H9 (cell line): Measurements from ENCODE around the gene TENM3. TPM values are rescaled to one million over a fixed set of nuclear protein-coding genes. Genes with fewer than 3 reads are reported as not detected.

Experiments used
- DNase-seq: peaks from one replicate; pipeline ENCODE4 v3.0.0-alpha.2; 2017
- H2AFZ ChIP-seq: one replicate; pipeline ENCODE4 v1.6.1; 2013; ENCODE audit warnings: mild to moderate bottlenecking, low read length, control low read depth, moderate library complexity
- H2AK5ac ChIP-seq: 2 replicates; pipeline ENCODE4 v1.6.1; 2013; ENCODE audit warnings: low read length, control low read depth, mixed read lengths; ENCODE audit not compliant: insufficient read length
- H2BK120ac ChIP-seq: one replicate; pipeline ENCODE4 v1.6.1; 2013; ENCODE audit warnings: low read depth, mild to moderate bottlenecking, low read length, control low read depth, inconsistent platforms; ENCODE audit not compliant: poor library complexity, severe bottlenecking
- H2BK12ac ChIP-seq: 2 replicates; pipeline ENCODE4 v1.6.1; 2013; ENCODE audit warnings: low read length, control low read depth, mixed read lengths, low read depth; ENCODE audit not compliant: insufficient read length
- H2BK15ac ChIP-seq: 2 replicates; pipeline ENCODE4 v1.6.1; 2013; ENCODE audit warnings: low read depth, low read length, control low read depth
- H2BK20ac ChIP-seq: one replicate; pipeline ENCODE4 v1.6.1; 2013; ENCODE audit warnings: low read depth, mild to moderate bottlenecking, low read length, control low read depth, inconsistent platforms; ENCODE audit not compliant: poor library complexity, severe bottlenecking
- H2BK5ac ChIP-seq: 2 replicates; pipeline ENCODE4 v1.6.1; 2013; ENCODE audit warnings: low read length, control low read depth, mixed read lengths; ENCODE audit not compliant: insufficient read length
- H3K14ac ChIP-seq: 2 replicates; pipeline ENCODE4 v1.6.1; 2013; ENCODE audit warnings: low read length, control low read depth; ENCODE audit not compliant: insufficient read depth
- H3K18ac ChIP-seq: 2 replicates; pipeline ENCODE4 v1.6.1; 2013; ENCODE audit warnings: low read depth, mild to moderate bottlenecking, mixed read lengths, low read length, control low read depth; ENCODE audit not compliant: insufficient read length
- H3K23ac ChIP-seq: 2 replicates; pipeline ENCODE4 v1.6.1; 2013; ENCODE audit warnings: low read length, control low read depth, mixed read lengths, low read depth; ENCODE audit not compliant: insufficient read length
- H3K23me2 ChIP-seq: 2 replicates; pipeline ENCODE4 v1.6.1; 2013; ENCODE audit warnings: low read depth, mild to moderate bottlenecking, mixed read lengths, low read length, control low read depth; ENCODE audit not compliant: insufficient read length, poor library complexity, severe bottlenecking
- H3K27ac ChIP-seq: 2 replicates; pipeline ENCODE4 v1.5.1; 2013; ENCODE audit warnings: low read length, control low read depth, mixed read lengths, low read depth; ENCODE audit not compliant: insufficient read length
- H3K27me3 ChIP-seq: 2 replicates; pipeline ENCODE4 v1.6.1; 2013; ENCODE audit warnings: low read length, control low read depth, inconsistent platforms; ENCODE audit not compliant: insufficient read depth
- H3K4ac ChIP-seq: 2 replicates; pipeline ENCODE4 v1.6.1; 2013; ENCODE audit warnings: low read depth, mild to moderate bottlenecking, control low read depth, inconsistent platforms, low read length, moderate library complexity
- H3K4me1 ChIP-seq: 2 replicates; pipeline ENCODE4 v1.6.1; 2013; ENCODE audit warnings: low read length, control low read depth, inconsistent platforms; ENCODE audit not compliant: insufficient read depth
- H3K4me2 ChIP-seq: 2 replicates; pipeline ENCODE4 v1.6.1; 2013; ENCODE audit warnings: low read length, control low read depth, mixed read lengths; ENCODE audit not compliant: insufficient read length, insufficient read depth
- H3K56ac ChIP-seq: 2 replicates; pipeline ENCODE4 v1.6.1; 2013; ENCODE audit warnings: low read depth, mild to moderate bottlenecking, mixed read lengths, low read length, control low read depth; ENCODE audit not compliant: insufficient read length
- H3K79me1 ChIP-seq: 2 replicates; pipeline ENCODE4 v1.6.1; 2013; ENCODE audit warnings: low read depth, mild to moderate bottlenecking, moderate library complexity, low read length, control low read depth, inconsistent platforms; ENCODE audit not compliant: insufficient read depth, poor library complexity, severe bottlenecking
- H3K79me2 ChIP-seq: 2 replicates; pipeline ENCODE4 v1.6.1; 2013; ENCODE audit warnings: low read length, control low read depth, inconsistent platforms; ENCODE audit not compliant: insufficient read depth
- H3K9ac ChIP-seq: 2 replicates; pipeline ENCODE4 v1.6.1; 2013; ENCODE audit warnings: low read length, control low read depth, mixed read lengths; ENCODE audit not compliant: insufficient read length; ENCODE audit errors: extremely low read depth
- H3K9me3 ChIP-seq: one replicate; pipeline ENCODE4 v1.6.1; 2013; ENCODE audit warnings: low read depth, low read length, inconsistent platforms; ENCODE audit not compliant: control insufficient read depth
- H3T11ph ChIP-seq: one replicate; pipeline ENCODE4 v1.6.1; 2013; ENCODE audit warnings: mild to moderate bottlenecking, low read length, control low read depth, inconsistent platforms
- H4K20me1 ChIP-seq: one replicate; pipeline ENCODE4 v1.6.1; 2013; ENCODE audit not compliant: control insufficient read depth, insufficient read length, insufficient read depth
- H4K5ac ChIP-seq: 2 replicates; pipeline ENCODE4 v1.6.1; 2013; ENCODE audit warnings: low read depth, mild to moderate bottlenecking, mixed read lengths, low read length, control low read depth; ENCODE audit not compliant: insufficient read length
- H4K8ac ChIP-seq: replicated peaks from 2 replicates; pipeline ENCODE4 v1.6.1; 2013; ENCODE audit warnings: low read length, control low read depth, mixed read lengths, low read depth; ENCODE audit not compliant: insufficient read length
- H4K91ac ChIP-seq: 2 replicates; pipeline ENCODE4 v1.6.1; 2013; ENCODE audit warnings: low read depth, mild to moderate bottlenecking, moderate library complexity, mixed read lengths, low read length, control low read depth; ENCODE audit not compliant: insufficient read length
- H3K27ac Mint-ChIP-seq, 3 experiments: 2 replicates in 2 of 3; 3 replicates in 1 of 3; pipeline ENCODE4 v1.8.0; 2020 to 2021; ENCODE audit warnings: mixed read lengths in 3 of 3, mild to moderate bottlenecking in 1 of 3, moderate library complexity in 1 of 3
- H3K27me3 Mint-ChIP-seq: 2 replicates; pipeline ENCODE4 v1.8.0; 2021; ENCODE audit warnings: low read depth, mild to moderate bottlenecking, moderate library complexity, mixed read lengths
- H3K36me3 Mint-ChIP-seq, 3 experiments: 2 replicates in 2 of 3; 3 replicates in 1 of 3; pipeline ENCODE4 v1.8.0; 2020 to 2021; ENCODE audit warnings: low read depth in 3 of 3, mixed read lengths in 3 of 3; ENCODE audit not compliant: insufficient read depth in 1 of 3
- H3K4me1 Mint-ChIP-seq, 2 experiments: 2 replicates each; pipeline ENCODE4 v1.8.0; 2020; ENCODE audit warnings: mixed read lengths in 2 of 2
- H3K4me3 Mint-ChIP-seq, 2 experiments: 2 replicates in 1 of 2; 3 replicates in 1 of 2; pipeline ENCODE4 v1.8.0; 2020 to 2021; ENCODE audit warnings: mild to moderate bottlenecking in 2 of 2, mixed read lengths in 2 of 2, moderate library complexity in 1 of 2
- H3K9me3 Mint-ChIP-seq, 2 experiments: 2 replicates in 1 of 2; 3 replicates in 1 of 2; pipeline ENCODE4 v1.8.0; 2020; ENCODE audit warnings: mild to moderate bottlenecking in 2 of 2, mixed read lengths in 2 of 2, moderate library complexity in 1 of 2
- WGBS: extraction: QIAGEN DNeasy Blood & Tissue Kit; methylation state at CpG from one replicate; pipeline ENCODE4 v1.1.7; 2013; ENCODE audit warnings: missing lambda C conversion rate, low lambda C conversion rate, mixed read lengths; ENCODE audit not compliant: insufficient read length; ENCODE audit errors: extremely low coverage; 5-methylcytosine and 5-hydroxymethylcytosine counted together
- total RNA-seq: library from RNA; stranded (reverse); gene quantifications from 2 replicates; pipeline ENCODE4 v1.2.1, GENCODE V29; 2021
- TF ChIP-seq, protein P1 (sequence below): fragments of 200-600 bp; sonication (generic); conservative IDR thresholded peaks from 3 replicates; pipeline ENCODE4 v1.8.0; 2021; ENCODE audit warnings: antibody characterized with exemption, mild to moderate bottlenecking

TENM3 gene
- total RNA-seq, 1 experiment from 2014 or later: 49.6 TPM

DNA sequence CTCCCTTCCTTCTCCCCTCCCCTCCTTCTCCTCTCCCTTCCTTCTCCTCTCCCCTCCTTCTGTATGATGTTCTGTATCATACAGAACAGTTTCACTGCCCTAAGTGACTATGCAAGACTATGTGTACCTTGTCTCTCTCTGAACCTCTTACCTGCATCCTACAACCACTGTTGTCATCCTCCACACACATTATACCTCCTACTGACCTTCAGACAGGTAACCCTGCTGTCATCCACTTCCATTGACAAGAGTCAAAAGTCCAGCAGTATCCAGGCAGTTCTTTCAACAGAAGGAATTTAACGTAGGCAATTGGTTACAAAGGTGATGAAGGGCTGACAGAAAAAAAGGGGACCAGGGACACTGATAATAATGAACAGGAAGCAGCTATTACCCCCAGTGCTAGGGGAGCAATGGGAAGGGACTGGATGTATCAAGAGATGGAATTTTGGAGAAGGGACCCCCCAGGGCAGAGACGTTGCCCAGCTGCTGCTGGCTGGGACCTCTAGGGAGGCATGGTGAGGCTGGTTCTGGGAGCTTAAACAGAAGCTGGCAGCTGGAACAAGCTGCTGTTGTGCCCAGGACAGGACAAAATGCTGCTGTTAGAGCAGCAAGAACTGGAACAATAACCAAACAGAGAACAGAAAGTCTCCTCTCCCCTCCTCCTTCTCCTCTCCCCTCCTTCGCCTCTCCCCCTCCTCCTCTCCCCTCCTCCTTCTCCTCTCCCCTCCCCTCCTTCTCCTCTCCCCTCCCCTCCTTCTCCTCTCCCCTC is 589.3 kb downstream of the TENM3 start:
- Histone ChIP-seq H2BK15ac (no peak overlapping the region), H4K8ac (no peak overlapping the region), H3K9ac (no peak overlapping the region), H3K4me1 (no peaks in the 10 kb centered on the region), H3K4me2 (no peak overlapping the region), H2BK20ac (no peak overlapping the region), H3K4ac (no peak overlapping the region), H4K91ac (no peak overlapping the region), H2AFZ (no peak overlapping the region), H4K20me1 (no peaks in the 10 kb centered on the region), H4K5ac (no peak overlapping the region), H3K79me1 (no peaks in the 10 kb centered on the region), H3K23ac (no peak overlapping the region), H3K79me2 (no peaks in the 10 kb centered on the region), H2BK120ac (no peak overlapping the region), H3K18ac (no peak overlapping the region), H2BK5ac (no peak overlapping the region), H3K23me2 (no peaks in the 10 kb centered on the region), H3K9me3 (no peaks in the 10 kb centered on the region), H2AK5ac (no peak overlapping the region), H3K27me3 (no peaks in the 10 kb centered on the region), H3K14ac (no peak overlapping the region), H2BK12ac (no peak overlapping the region), H3K27ac (no peak overlapping the region), H3T11ph (no peak overlapping the region), H3K56ac (no peak overlapping the region)
- peaks cover 2% of the 10 kb centered on the region for H3K27me3 Mint-ChIP-seq
- TF ChIP-seq, protein P1, sequence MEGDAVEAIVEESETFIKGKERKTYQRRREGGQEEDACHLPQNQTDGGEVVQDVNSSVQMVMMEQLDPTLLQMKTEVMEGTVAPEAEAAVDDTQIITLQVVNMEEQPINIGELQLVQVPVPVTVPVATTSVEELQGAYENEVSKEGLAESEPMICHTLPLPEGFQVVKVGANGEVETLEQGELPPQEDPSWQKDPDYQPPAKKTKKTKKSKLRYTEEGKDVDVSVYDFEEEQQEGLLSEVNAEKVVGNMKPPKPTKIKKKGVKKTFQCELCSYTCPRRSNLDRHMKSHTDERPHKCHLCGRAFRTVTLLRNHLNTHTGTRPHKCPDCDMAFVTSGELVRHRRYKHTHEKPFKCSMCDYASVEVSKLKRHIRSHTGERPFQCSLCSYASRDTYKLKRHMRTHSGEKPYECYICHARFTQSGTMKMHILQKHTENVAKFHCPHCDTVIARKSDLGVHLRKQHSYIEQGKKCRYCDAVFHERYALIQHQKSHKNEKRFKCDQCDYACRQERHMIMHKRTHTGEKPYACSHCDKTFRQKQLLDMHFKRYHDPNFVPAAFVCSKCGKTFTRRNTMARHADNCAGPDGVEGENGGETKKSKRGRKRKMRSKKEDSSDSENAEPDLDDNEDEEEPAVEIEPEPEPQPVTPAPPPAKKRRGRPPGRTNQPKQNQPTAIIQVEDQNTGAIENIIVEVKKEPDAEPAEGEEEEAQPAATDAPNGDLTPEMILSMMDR: no peak
- no peak overlapping the region for H3K27ac Mint-ChIP-seq
- no peak for DNase-seq
- peaks cover 4 to 6% of the 10 kb centered on the region in 2 experiments for H3K9me3 Mint-ChIP-seq
- no peak overlapping the region; a peak in 1 of 5 replicates for H3K4me3 Mint-ChIP-seq
- H3K4me1 Mint-ChIP-seq: peaks cover 18 to 20% of the 10 kb centered on the region in 2 experiments
- WGBS: no CpG with 5 or more reads among the region's 3 CpGs
- peaks cover 0 to 4% (median 0%) of the 10 kb centered on the region in 3 experiments; a peak in 3 of 7 replicates for H3K36me3 Mint-ChIP-seq
